H1 (cell line): ENCODE data around the gene DHRS12. TPM values are rescaled to one million over a fixed set of nuclear protein-coding genes. Genes with fewer than 3 reads are reported as not detected.

Experiments
- CTCF ChIA-PET: fragments of 300-600 bp; sonication (Branson Sonifier 250); formaldehyde crosslinking; loops from one replicate; lab custom pipeline; 2021; ENCODE audit not compliant: partially characterized antibody; lab: Charles Lee
- POLR2A ChIA-PET: fragments of 300-600 bp; sonication (Branson Sonifier 250); formaldehyde crosslinking; loops from one replicate; lab custom pipeline; 2021; ENCODE audit warnings: inconsistent platforms; ENCODE audit not compliant: partially characterized antibody; lab: Charles Lee
- DNase-seq, 2 experiments: peaks; one replicate each; pipeline versions ENCODE4 v3.0.0 to v3.0.0-alpha.2; 2010 to 2022; ENCODE audit warnings: low spot score in 2 of 2, low read depth in 1 of 2, mixed read lengths in 1 of 2
- FAIRE-seq: peaks from 2 replicates; lab custom pipeline; 2011; peaks lifted over from hg19 to GRCh38; lab: Jason Lieb, UNC
- H2AFZ ChIP-seq: 2 replicates; pipeline ENCODE4 v1.8.1; 2012; ENCODE audit warnings: low read length, inconsistent platforms
- H2AK5ac ChIP-seq: 2 replicates; pipeline ENCODE4 v1.6.1; 2013; ENCODE audit warnings: low read depth, low read length
- H2BK120ac ChIP-seq: replicated peaks from 2 replicates; pipeline ENCODE3; 2013; ENCODE audit warnings: low read depth, low read length, inconsistent platforms
- H2BK12ac ChIP-seq: 2 replicates; pipeline ENCODE4 v1.6.1; 2013; ENCODE audit warnings: low read depth, low read length
- H2BK15ac ChIP-seq: 2 replicates; pipeline ENCODE4 v1.6.1; 2013; ENCODE audit warnings: low read length
- H2BK20ac ChIP-seq: 2 replicates; pipeline ENCODE4 v1.6.1; 2013; ENCODE audit warnings: low read length
- H2BK5ac ChIP-seq: 2 replicates; pipeline ENCODE4 v1.6.1; 2013; ENCODE audit warnings: low read depth, low read length
- H3K14ac ChIP-seq: 2 replicates; pipeline ENCODE4 v1.6.1; 2013; ENCODE audit warnings: inconsistent platforms; ENCODE audit not compliant: insufficient read length
- H3K18ac ChIP-seq: 2 replicates; pipeline ENCODE4 v1.6.1; 2013; ENCODE audit warnings: low read length; ENCODE audit errors: extremely low read depth
- H3K23ac ChIP-seq: 2 replicates; pipeline ENCODE4 v1.6.1; 2013; ENCODE audit warnings: inconsistent platforms; ENCODE audit not compliant: insufficient read length
- H3K23me2 ChIP-seq: 2 replicates; pipeline ENCODE4 v1.6.1; 2013; ENCODE audit warnings: low read depth, low read length
- H3K27ac ChIP-seq: 2 replicates; pipeline ENCODE4 v1.6.1; 2011; ENCODE audit warnings: low read depth, low read length, inconsistent platforms
- H3K27me3 ChIP-seq, 4 experiments: replicated peaks in 1 of 4; 1 replicate in 1 of 4; 2 replicates in 3 of 4; pipeline versions ENCODE4 v1.6.1 to v1.8.1; 2011 to 2013; ENCODE audit warnings: low read length in 3 of 4, mild to moderate bottlenecking in 3 of 4, inconsistent platforms in 2 of 4, mixed read lengths in 2 of 4, moderate library complexity in 1 of 4; ENCODE audit not compliant: control insufficient read depth in 3 of 4, insufficient read depth in 3 of 4; ENCODE audit errors: extremely low read depth in 1 of 4
- H3K36me3 ChIP-seq, 4 experiments: 2 replicates each; pipeline versions ENCODE4 v1.6.1 to v1.8.1; 2011 to 2013; ENCODE audit warnings: mild to moderate bottlenecking in 4 of 4, low read length in 3 of 4, moderate library complexity in 2 of 4, control low read depth in 1 of 4, inconsistent platforms in 1 of 4; ENCODE audit not compliant: insufficient read depth in 4 of 4, control insufficient read depth in 2 of 4
- H3K4ac ChIP-seq: replicated peaks from 2 replicates; pipeline ENCODE3; 2013; ENCODE audit warnings: low read length, low read depth, mixed read lengths, inconsistent platforms; ENCODE audit not compliant: insufficient read length
- H3K4me1 ChIP-seq, 4 experiments: replicated peaks in 1 of 4; 1 replicate in 1 of 4; 2 replicates in 3 of 4; pipeline versions ENCODE4 v1.6.1 to v1.8.1; 2011 to 2013; ENCODE audit warnings: low read length in 3 of 4, inconsistent platforms in 2 of 4, mixed read lengths in 1 of 4; ENCODE audit not compliant: insufficient read depth in 4 of 4, control insufficient read depth in 3 of 4
- H3K4me2 ChIP-seq, 2 experiments: 2 replicates each; pipeline versions ENCODE4 v1.6.1 to v1.8.1; 2011 to 2013; ENCODE audit warnings: low read depth in 2 of 2, low read length in 2 of 2, control low read depth in 1 of 2, inconsistent platforms in 1 of 2, mild to moderate bottlenecking in 1 of 2; ENCODE audit not compliant: insufficient read depth in 1 of 2
- H3K4me3 ChIP-seq, 4 experiments: fragments of 200-600, 300-600 bp in 1 of 4; sonication (generic), shearing (Covaris generic), sonication (Bioruptor Twin) in 1 of 4; 2 replicates each; pipeline versions ENCODE4 v1.5.1 to v1.8.1; 2011 to 2016; ENCODE audit warnings: low read length in 4 of 4, low read depth in 3 of 4, control low read depth in 2 of 4, inconsistent platforms in 2 of 4, mild to moderate bottlenecking in 2 of 4, mixed read lengths in 1 of 4, moderate library complexity in 1 of 4; ENCODE audit not compliant: insufficient read depth in 2 of 4; ENCODE audit errors: extremely low read depth in 1 of 4
- H3K56ac ChIP-seq: replicated peaks from 2 replicates; pipeline ENCODE3; 2013; ENCODE audit warnings: low read depth, mild to moderate bottlenecking, mixed read lengths, low read length, inconsistent platforms; ENCODE audit not compliant: insufficient read length
- H3K79me1 ChIP-seq: 2 replicates; pipeline ENCODE4 v1.6.1; 2013; ENCODE audit warnings: low read depth, low read length, control low read depth
- H3K79me2 ChIP-seq, 2 experiments: 2 replicates each; pipeline versions ENCODE4 v1.6.1 to v1.8.1; 2012 to 2013; ENCODE audit warnings: low read length in 2 of 2, mild to moderate bottlenecking in 2 of 2, inconsistent platforms in 1 of 2; ENCODE audit not compliant: insufficient read depth in 2 of 2, control insufficient read depth in 1 of 2
- H3K9ac ChIP-seq, 4 experiments: replicated peaks in 1 of 4; 1 replicate in 1 of 4; 2 replicates in 3 of 4; pipeline versions ENCODE4 v1.6.1 to v1.8.1; 2011 to 2013; ENCODE audit warnings: low read depth in 3 of 4, low read length in 3 of 4, control low read depth in 2 of 4, mild to moderate bottlenecking in 2 of 4, moderate library complexity in 2 of 4, inconsistent platforms in 1 of 4; ENCODE audit errors: extremely low read depth in 1 of 4
- H3K9me3 ChIP-seq, 2 experiments: 2 replicates each; pipeline versions ENCODE4 v1.6.1 to v1.8.1; 2012 to 2013; ENCODE audit warnings: mild to moderate bottlenecking in 2 of 2, moderate library complexity in 2 of 2, control low read depth in 1 of 2, inconsistent platforms in 1 of 2, low read depth in 1 of 2, low read length in 1 of 2, mixed read lengths in 1 of 2; ENCODE audit not compliant: insufficient read depth in 2 of 2
- H4K20me1 ChIP-seq, 2 experiments: replicated peaks in 1 of 2; 2 replicates each; pipeline versions ENCODE3 to v1.8.1; 2011 to 2013; ENCODE audit warnings: inconsistent platforms in 2 of 2, low read length in 2 of 2, mild to moderate bottlenecking in 1 of 2; ENCODE audit not compliant: insufficient read depth in 2 of 2, control insufficient read depth in 1 of 2
- H4K5ac ChIP-seq: 2 replicates; pipeline ENCODE4 v1.6.1; 2013; ENCODE audit warnings: low read length, low read depth, mixed read lengths, inconsistent platforms; ENCODE audit not compliant: insufficient read length
- H4K8ac ChIP-seq: 2 replicates; pipeline ENCODE4 v1.8.0; 2013; ENCODE audit warnings: mild to moderate bottlenecking, moderate library complexity, low read length, inconsistent platforms; ENCODE audit not compliant: insufficient read depth; ENCODE audit errors: extremely low read depth
- H4K91ac ChIP-seq: replicated peaks from 2 replicates; pipeline ENCODE3; 2013; ENCODE audit warnings: low read length, mixed read lengths, inconsistent platforms; ENCODE audit not compliant: insufficient read length
- TEAD4 ChIP-seq: IDR thresholded peaks from 2 replicates; pipeline ENCODE4 v1.6.1; 2012; ENCODE audit warnings: low read depth, low read length, inconsistent platforms, mixed read lengths
- WGBS, 2 experiments: shearing (Covaris generic) in 1 of 2; methylation state at CpG; one replicate each; pipeline versions ENCODE4 v1.1.6 to v1.1.7; 2013 to 2015; ENCODE audit warnings: low lambda C conversion rate in 2 of 2, mixed read lengths in 2 of 2, inconsistent platforms in 1 of 2, low coverage in 1 of 2, missing lambda C conversion rate in 1 of 2; ENCODE audit not compliant: insufficient replicate concordance in 2 of 2, insufficient coverage in 1 of 2, insufficient read length in 1 of 2; ENCODE audit errors: extremely low coverage in 1 of 2, missing lambda C conversion rate in 1 of 2; 5-methylcytosine and 5-hydroxymethylcytosine counted together
- polyA plus RNA-seq, 7 experiments: library from polyadenylated mRNA; depleted of rRNA in 3 of 7; stranded (reverse) in 5 of 7; unstranded in 2 of 7; fragments of >200 nt in 5 of 7; fragments of 200-250 nt in 2 of 7; gene quantifications; 1 replicate in 5 of 7; 2 replicates in 1 of 7; 4 replicates in 1 of 7; pipeline versions ENCODE4 v1.2.1 to v1.2.3, GENCODE V29; 2011 to 2013; ENCODE audit warnings: missing spikeins in 2 of 7, mixed read lengths in 2 of 7
- total RNA-seq: library from RNA; stranded (reverse); fragmentation: NEBNext Ultra II Directional; extraction: Animal tissue kit (Norgen Biotek cat#: 25700); gene quantifications from 2 replicates; pipeline ENCODE4 v1.2.1, GENCODE V29; 2021

Gene DHRS12
- total and polyA plus RNA-seq, 2 of the 8 experiments (the other 6 are each of a cell fraction or from before 2014, with no cell fraction given), result 8.7 TPM

- no peak overlapping the region for H4K8ac ChIP-seq
- no peak overlapping the region for H2AK5ac ChIP-seq
- CTCF ChIA-PET, result no interaction called here
- no peak overlapping the region for H4K5ac ChIP-seq
- peaks cover 0 to 3% (median 0%) of the 10 kb centered on the region in 4 experiments; a peak in 2 of 7 replicates for H3K4me1 ChIP-seq
- H3K23ac ChIP-seq, result no peak overlapping the region
- H3K79me1 ChIP-seq, result no peaks in the 10 kb centered on the region; the same call in 1 of the 2 replicates
- no peak overlapping the region for H2BK5ac ChIP-seq
- H3K9me3 ChIP-seq, result no peaks in the 10 kb centered on the region
- no peak overlapping the region for H4K91ac ChIP-seq
- H3K79me2 ChIP-seq, result no peaks in the 10 kb centered on the region
- H2BK120ac ChIP-seq, result no peak overlapping the region
- H3K4me2 ChIP-seq, result no peak overlapping the region
- H3K9ac ChIP-seq, result no peak overlapping the region
- no peak overlapping the region for H2AFZ ChIP-seq
- no peak overlapping the region for H3K18ac ChIP-seq
- FAIRE-seq (no peak), DNase-seq (no peak)
- H3K36me3 ChIP-seq, result no peaks in the 10 kb centered on the region
- no peaks in the 10 kb centered on the region for H3K23me2 ChIP-seq
- no peak for TF ChIP-seq TEAD4
- no peak overlapping the region for H3K4ac ChIP-seq
- H3K56ac ChIP-seq, result no peak overlapping the region
- H3K27ac ChIP-seq, result no peak overlapping the region
- H3K4me3 ChIP-seq, result no peak overlapping the region
- H3K14ac ChIP-seq, result no peak overlapping the region
- POLR2A ChIA-PET, result no interaction called here
- H3K27me3 ChIP-seq, result no peaks in the 10 kb centered on the region
- 89% methylated on average over 7 of the region's 7 CpGs; no CpG with 5 or more reads in 1 of the 2 experiments for WGBS, 2 experiments
- H2BK20ac ChIP-seq, result no peak overlapping the region
- no peak overlapping the region for H2BK15ac ChIP-seq
- H2BK12ac ChIP-seq, result no peak overlapping the region
- no peaks in the 10 kb centered on the region for H4K20me1 ChIP-seq
Observed at GRCh38 chr13:51776179-51776578, 27.8 kb downstream of the DHRS12 start.
